ENCODE data around the gene MAP3K4.

DNA sequence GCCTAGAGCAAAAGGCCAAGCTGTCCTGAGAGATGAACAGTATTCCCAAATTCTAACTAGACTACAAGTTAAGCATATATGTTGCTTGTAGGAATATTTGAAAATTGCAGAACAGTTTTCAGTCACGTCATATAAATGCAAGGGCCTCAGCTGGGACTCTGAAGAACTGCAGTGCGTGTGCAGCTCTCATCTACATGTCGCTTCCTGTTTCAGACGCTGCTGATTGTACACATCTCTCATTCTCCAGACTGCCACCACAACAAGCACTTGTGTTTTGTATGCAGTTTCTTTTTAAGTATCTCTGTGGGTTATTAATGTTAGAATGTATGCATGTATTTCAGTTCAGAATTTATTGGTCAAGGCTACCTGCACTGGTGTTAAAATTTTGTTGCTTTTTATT is 119.7 kb downstream of the MAP3K4 start:
- TF ChIP-seq, protein P1, sequence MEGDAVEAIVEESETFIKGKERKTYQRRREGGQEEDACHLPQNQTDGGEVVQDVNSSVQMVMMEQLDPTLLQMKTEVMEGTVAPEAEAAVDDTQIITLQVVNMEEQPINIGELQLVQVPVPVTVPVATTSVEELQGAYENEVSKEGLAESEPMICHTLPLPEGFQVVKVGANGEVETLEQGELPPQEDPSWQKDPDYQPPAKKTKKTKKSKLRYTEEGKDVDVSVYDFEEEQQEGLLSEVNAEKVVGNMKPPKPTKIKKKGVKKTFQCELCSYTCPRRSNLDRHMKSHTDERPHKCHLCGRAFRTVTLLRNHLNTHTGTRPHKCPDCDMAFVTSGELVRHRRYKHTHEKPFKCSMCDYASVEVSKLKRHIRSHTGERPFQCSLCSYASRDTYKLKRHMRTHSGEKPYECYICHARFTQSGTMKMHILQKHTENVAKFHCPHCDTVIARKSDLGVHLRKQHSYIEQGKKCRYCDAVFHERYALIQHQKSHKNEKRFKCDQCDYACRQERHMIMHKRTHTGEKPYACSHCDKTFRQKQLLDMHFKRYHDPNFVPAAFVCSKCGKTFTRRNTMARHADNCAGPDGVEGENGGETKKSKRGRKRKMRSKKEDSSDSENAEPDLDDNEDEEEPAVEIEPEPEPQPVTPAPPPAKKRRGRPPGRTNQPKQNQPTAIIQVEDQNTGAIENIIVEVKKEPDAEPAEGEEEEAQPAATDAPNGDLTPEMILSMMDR (IDR thresholded peaks at IDR 0.05): no peak
- no peak for TF ChIP-seq POLR2A (IDR thresholded peaks at IDR 0.05)
